Measurements from ENCODE around the gene NPL. TPM values are rescaled to one million over a fixed set of nuclear protein-coding genes. Genes with fewer than 3 reads are reported as not detected.

The NPL gene
- total RNA-seq (2014; rRNA removed; shearing (Covaris generic)), result 2.0 and 8.1 TPM in 2 replicates

GRCh38 chr1:182789138-182790076, at the start of gene NPL:
TSS of gene NPL (plus strand) at chr1:182789773. CDS start at chr1:182794372, 4,599 bp downstream.
- peak; percentile 89 for DNase-seq
- Histone ChIP-seq H3K27me3 (ENCODE audit: control insufficient read depth, insufficient read depth, low read length) (peaks cover 46% of the 10 kb centered on the region), H3K4me3 (ENCODE audit: insufficient read depth, low read depth, low read length) (peak within 1 kb of the TSS; percentile 58), H3K36me3 (replicated peaks; ENCODE audit: control insufficient read depth, insufficient read depth, low read length) (no peaks in the 10 kb centered on the region)

- H3K4me3 ChIP-seq (ENCODE audit: insufficient read depth, low read depth, low read length), result no peak overlapping the region
- no peaks in the 10 kb centered on the region for H3K27me3 ChIP-seq (ENCODE audit: control insufficient read depth, insufficient read depth, low read length)
- no peak for DNase-seq
- H3K36me3 ChIP-seq (replicated peaks; ENCODE audit: control insufficient read depth, insufficient read depth, low read length), result no peaks in the 10 kb centered on the region
These were observed 49.5 kb upstream of the NPL start for GRCh38 chr1:182740120-182740519.

GRCh38 chr1:182742780-182743179, 46.8 kb upstream of the NPL start:
- H3K27me3 ChIP-seq (ENCODE audit: control insufficient read depth, insufficient read depth, low read length), result no peaks in the 10 kb centered on the region
- H3K4me3 ChIP-seq (ENCODE audit: insufficient read depth, low read depth, low read length), result no peak overlapping the region
- H3K36me3 ChIP-seq (replicated peaks; ENCODE audit: control insufficient read depth, insufficient read depth, low read length), result no peaks in the 10 kb centered on the region
- DNase-seq, result no peak

GRCh38 chr1:182752077-182752988, 37.2 kb upstream of the NPL start:
- H3K4me3 ChIP-seq (ENCODE audit: insufficient read depth, low read depth, low read length), result no peak overlapping the region
- DNase-seq, result no peak
- H3K36me3 ChIP-seq (replicated peaks; ENCODE audit: control insufficient read depth, insufficient read depth, low read length), result no peaks in the 10 kb centered on the region
- H3K27me3 ChIP-seq (ENCODE audit: control insufficient read depth, insufficient read depth, low read length), result no peaks in the 10 kb centered on the region

GRCh38 chr1:182754087-182754486, 35.5 kb upstream of the NPL start:
- no peak for DNase-seq
- no peak overlapping the region for H3K4me3 ChIP-seq (ENCODE audit: insufficient read depth, low read depth, low read length)
- H3K36me3 ChIP-seq (replicated peaks; ENCODE audit: control insufficient read depth, insufficient read depth, low read length), result no peaks in the 10 kb centered on the region
- no peaks in the 10 kb centered on the region for H3K27me3 ChIP-seq (ENCODE audit: control insufficient read depth, insufficient read depth, low read length)

GRCh38 chr1:182754543-182755314, 34.8 kb upstream of the NPL start:
- DNase-seq, result no peak
- Histone ChIP-seq H3K36me3 (replicated peaks; ENCODE audit: control insufficient read depth, insufficient read depth, low read length) (no peaks in the 10 kb centered on the region), H3K4me3 (ENCODE audit: insufficient read depth, low read depth, low read length) (no peak overlapping the region), H3K27me3 (ENCODE audit: control insufficient read depth, insufficient read depth, low read length) (no peaks in the 10 kb centered on the region)

GRCh38 chr1:182755632-182756031, 33.9 kb upstream of the NPL start:
- H3K27me3 ChIP-seq (ENCODE audit: control insufficient read depth, insufficient read depth, low read length), result no peaks in the 10 kb centered on the region
- H3K36me3 ChIP-seq (replicated peaks; ENCODE audit: control insufficient read depth, insufficient read depth, low read length), result no peaks in the 10 kb centered on the region
- no peak overlapping the region for H3K4me3 ChIP-seq (ENCODE audit: insufficient read depth, low read depth, low read length)
- DNase-seq, result no peak

- H3K36me3 ChIP-seq (replicated peaks; ENCODE audit: control insufficient read depth, insufficient read depth, low read length), result no peaks in the 10 kb centered on the region
- no peak for DNase-seq
- no peaks in the 10 kb centered on the region for H3K27me3 ChIP-seq (ENCODE audit: control insufficient read depth, insufficient read depth, low read length)
- no peak overlapping the region for H3K4me3 ChIP-seq (ENCODE audit: insufficient read depth, low read depth, low read length)
These were observed 33.1 kb upstream of the NPL start for GRCh38 chr1:182756423-182756822.

- Histone ChIP-seq H3K27me3 (ENCODE audit: control insufficient read depth, insufficient read depth, low read length) (no peaks in the 10 kb centered on the region), H3K4me3 (ENCODE audit: insufficient read depth, low read depth, low read length) (no peak overlapping the region)
- no peak for DNase-seq
These were observed 27.9 kb upstream of the NPL start for GRCh38 chr1:182761396-182762395.

GRCh38 chr1:182762536-182762935, 27.0 kb upstream of the NPL start:
- no peak for DNase-seq
- H3K4me3 ChIP-seq (ENCODE audit: insufficient read depth, low read depth, low read length), result no peak overlapping the region
- H3K27me3 ChIP-seq (ENCODE audit: control insufficient read depth, insufficient read depth, low read length), result no peaks in the 10 kb centered on the region
- no peaks in the 10 kb centered on the region for H3K36me3 ChIP-seq (replicated peaks; ENCODE audit: control insufficient read depth, insufficient read depth, low read length)

More at GRCh38 chr1:182761396-182762395, 27.9 kb upstream of the NPL start:
- H3K36me3 ChIP-seq (replicated peaks; ENCODE audit: control insufficient read depth, insufficient read depth, low read length), result no peaks in the 10 kb centered on the region

GRCh38 chr1:182764029-182764727, 25.4 kb upstream of the NPL start:
- Histone ChIP-seq H3K27me3 (ENCODE audit: control insufficient read depth, insufficient read depth, low read length) (no peaks in the 10 kb centered on the region), H3K36me3 (replicated peaks; ENCODE audit: control insufficient read depth, insufficient read depth, low read length) (no peaks in the 10 kb centered on the region), H3K4me3 (ENCODE audit: insufficient read depth, low read depth, low read length) (no peak overlapping the region)
- no peak for DNase-seq

- H3K36me3 ChIP-seq (replicated peaks; ENCODE audit: control insufficient read depth, insufficient read depth, low read length), result no peaks in the 10 kb centered on the region
- H3K27me3 ChIP-seq (ENCODE audit: control insufficient read depth, insufficient read depth, low read length), result no peaks in the 10 kb centered on the region
- DNase-seq, result no peak
- no peak overlapping the region for H3K4me3 ChIP-seq (ENCODE audit: insufficient read depth, low read depth, low read length)
These were observed 24.2 kb upstream of the NPL start for GRCh38 chr1:182765391-182765790.

GRCh38 chr1:182766050-182766449, 23.5 kb upstream of the NPL start:
- H3K27me3 ChIP-seq (ENCODE audit: control insufficient read depth, insufficient read depth, low read length), result no peaks in the 10 kb centered on the region
- H3K36me3 ChIP-seq (replicated peaks; ENCODE audit: control insufficient read depth, insufficient read depth, low read length), result no peaks in the 10 kb centered on the region
- H3K4me3 ChIP-seq (ENCODE audit: insufficient read depth, low read depth, low read length), result no peak overlapping the region
- no peak for DNase-seq
